SH-SY5Y (cell line): ENCODE measurements around the gene KDM4C.

ENCODE experiments used
- GATA2 ChIP-seq: IDR thresholded peaks from 2 replicates; pipeline ENCODE4 v1.6.1; 2011; ENCODE audit warnings: mild to moderate bottlenecking, low read depth, low read length
- GATA3 ChIP-seq: IDR thresholded peaks from 2 replicates; pipeline ENCODE4 v1.6.1; 2011; ENCODE audit warnings: low read depth, mild to moderate bottlenecking, low read length, moderate library complexity

DNA sequence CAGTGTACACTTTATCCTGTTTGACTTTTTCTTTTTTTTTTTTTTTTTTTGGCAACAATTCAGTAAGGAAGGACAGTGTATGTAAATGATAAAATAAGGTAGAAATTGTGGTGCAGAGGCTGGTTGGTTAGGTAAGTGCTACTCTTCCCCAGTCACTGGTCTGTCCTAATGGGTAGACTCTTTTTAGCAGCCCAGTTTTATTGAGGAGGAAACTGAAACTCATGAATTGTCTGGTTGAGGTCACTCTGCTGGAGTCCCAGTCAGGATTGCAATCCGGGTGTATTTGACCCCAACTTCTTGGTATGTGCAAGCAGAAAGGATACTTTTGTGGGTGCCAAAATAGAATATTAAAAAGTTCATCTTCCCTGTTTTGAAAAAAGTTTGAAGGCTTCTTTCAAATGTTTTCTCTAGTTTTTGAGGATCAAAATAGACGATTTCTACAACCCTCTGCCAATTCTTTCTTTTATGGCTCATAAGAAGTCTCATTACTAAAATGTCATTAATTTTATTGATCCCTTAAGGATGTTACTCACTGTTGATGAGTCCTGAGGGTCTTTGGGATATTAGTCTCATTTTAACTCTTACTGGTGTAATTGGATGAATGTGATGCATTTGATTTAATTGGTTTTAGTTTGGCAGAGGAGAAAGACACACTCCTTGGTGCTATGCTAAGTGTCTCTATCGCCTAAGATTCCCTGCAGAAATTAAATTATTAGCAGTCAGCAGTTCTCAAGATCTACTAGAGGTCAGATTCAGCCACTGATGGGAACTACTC, 171.9 kb downstream of the KDM4C start:
- no peak for TF ChIP-seq GATA3
- no peak for TF ChIP-seq GATA2
